ENCODE results near the gene EVA1C.

DNA sequence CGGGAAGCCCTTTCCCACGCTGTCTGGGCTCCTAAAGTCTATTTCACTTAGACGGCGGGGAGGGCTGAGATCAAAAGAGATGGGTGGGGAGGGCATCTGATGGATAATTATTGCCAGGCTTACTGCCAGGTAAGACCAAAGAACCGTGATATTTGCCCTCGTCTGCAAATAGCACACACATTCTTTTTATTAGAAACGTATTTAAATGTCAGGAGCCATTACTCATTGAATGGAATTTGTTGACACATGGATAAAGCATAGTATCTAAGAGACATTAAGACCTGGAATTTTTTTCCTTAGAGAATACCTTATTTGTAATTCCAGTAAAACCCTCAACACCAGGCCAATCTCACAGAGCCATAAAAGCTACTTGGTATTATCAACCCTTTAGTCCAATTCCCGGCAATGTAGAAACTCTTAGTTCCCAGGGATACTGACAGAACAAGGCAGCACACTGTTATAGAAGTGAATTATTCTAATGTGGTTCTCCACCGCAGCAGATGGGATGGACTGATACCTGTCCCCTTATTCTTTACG is 30.3 kb upstream of the EVA1C start:
- TF ChIP-seq, protein P1, sequence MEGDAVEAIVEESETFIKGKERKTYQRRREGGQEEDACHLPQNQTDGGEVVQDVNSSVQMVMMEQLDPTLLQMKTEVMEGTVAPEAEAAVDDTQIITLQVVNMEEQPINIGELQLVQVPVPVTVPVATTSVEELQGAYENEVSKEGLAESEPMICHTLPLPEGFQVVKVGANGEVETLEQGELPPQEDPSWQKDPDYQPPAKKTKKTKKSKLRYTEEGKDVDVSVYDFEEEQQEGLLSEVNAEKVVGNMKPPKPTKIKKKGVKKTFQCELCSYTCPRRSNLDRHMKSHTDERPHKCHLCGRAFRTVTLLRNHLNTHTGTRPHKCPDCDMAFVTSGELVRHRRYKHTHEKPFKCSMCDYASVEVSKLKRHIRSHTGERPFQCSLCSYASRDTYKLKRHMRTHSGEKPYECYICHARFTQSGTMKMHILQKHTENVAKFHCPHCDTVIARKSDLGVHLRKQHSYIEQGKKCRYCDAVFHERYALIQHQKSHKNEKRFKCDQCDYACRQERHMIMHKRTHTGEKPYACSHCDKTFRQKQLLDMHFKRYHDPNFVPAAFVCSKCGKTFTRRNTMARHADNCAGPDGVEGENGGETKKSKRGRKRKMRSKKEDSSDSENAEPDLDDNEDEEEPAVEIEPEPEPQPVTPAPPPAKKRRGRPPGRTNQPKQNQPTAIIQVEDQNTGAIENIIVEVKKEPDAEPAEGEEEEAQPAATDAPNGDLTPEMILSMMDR (IDR thresholded peaks at IDR 0.05), result no peak
- no peak for TF ChIP-seq POLR2A (IDR thresholded peaks at IDR 0.05)

Measured in lower leg skin (tissue), 3 donors.